HG02588 (cell line): Measurements from ENCODE around the gene ROPN1L.
A peak's percentile ranks its signal among the peaks of the same experiment; 100 is the strongest.
"Not testable (repeated sequence)": the region's sequence is repeated elsewhere in the genome, so short reads cannot be mapped to it uniquely, and the experiment has no call there.

Experiments used
- ATAC-seq: cut with Tn5 transposase; IDR thresholded peaks from one replicate; pipeline ENCODE4 v1.9.1; 2021; ENCODE audit warnings: mild to moderate bottlenecking, moderate library complexity; ENCODE audit not compliant: unreplicated experiment

The ROPN1L gene

DNA sequence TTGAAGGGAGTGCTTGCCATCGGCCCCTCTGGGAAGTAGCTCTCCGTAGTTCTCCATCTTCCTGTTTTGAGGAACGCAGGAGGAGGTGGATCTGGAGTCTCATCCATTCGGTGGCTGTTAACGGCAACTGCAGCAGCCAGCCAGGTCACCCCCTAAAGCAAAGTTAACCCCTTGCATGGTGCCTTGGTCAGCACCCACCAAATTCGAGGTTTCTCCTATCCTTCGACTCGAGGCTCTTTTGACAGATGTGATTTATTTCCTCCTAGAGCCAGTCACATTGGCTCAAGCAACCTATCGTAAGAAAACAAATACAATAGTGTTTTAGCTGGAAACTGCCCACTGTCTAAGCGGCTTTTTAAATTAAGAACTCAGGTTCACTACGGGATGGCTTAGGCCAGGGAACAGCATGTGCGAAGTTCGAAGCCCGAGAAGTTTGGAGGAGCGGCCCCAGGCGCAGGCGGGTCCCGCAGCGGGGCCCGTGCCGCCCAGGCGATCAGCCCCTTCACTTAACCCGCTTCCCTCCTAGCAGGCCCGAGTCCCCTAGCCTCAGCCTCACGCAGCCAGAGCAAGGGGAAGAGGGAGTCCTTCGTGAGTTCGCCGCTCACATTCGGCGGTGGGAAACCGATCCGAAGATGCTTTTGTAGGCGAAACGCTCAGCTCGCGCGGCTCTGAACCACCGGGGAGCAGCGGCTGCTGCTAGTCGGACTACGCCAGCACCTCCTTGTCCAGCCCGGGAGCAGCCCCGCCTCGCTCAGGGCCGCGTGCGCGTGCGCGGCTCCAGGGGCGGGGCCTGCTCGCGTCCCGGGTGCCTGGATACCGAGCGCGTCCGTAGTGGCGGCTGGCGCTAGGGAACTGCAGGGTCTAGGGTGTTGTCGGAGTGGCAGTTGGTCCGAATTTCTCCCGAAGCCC, at the start of gene ROPN1L:
TSS of gene ROPN1L (plus strand) at position 797 of the 909 bp plus-strand sequence. CDS start 289 bp downstream, outside the sequence.
- ATAC-seq: peak; percentile 99

GRCh38 chr5:10392567-10393328, 48.9 kb upstream of the ROPN1L start:
- not testable (repeated sequence) for ATAC-seq

DNA sequence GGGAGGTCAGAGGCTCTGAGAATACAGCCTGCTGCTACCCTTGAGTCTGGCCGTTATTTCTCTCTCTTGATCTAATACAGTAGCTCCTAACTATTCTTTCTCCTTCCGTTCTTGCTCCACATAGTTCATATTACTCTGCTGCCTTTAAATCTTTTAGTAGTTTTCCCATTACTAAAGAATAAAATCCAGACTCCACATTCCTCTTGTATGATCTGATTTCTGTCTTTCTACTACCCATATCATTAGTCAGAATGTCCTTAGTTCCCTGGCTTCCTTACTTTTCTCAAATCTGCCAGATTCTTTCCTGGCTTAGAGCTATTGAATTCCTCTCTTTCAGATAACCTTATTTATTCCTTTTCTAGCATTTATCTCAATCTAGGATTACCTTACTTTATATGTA, 48.2 kb upstream of the ROPN1L start:
- ATAC-seq: no peak

GRCh38 chr5:10396552-10396951, 45.1 kb upstream of the ROPN1L start:
- no peak for ATAC-seq

GRCh38 chr5:10399839-10400238, 41.8 kb upstream of the ROPN1L start:
- ATAC-seq: no peak

GRCh38 chr5:10400411-10400810, 41.3 kb upstream of the ROPN1L start:
- ATAC-seq: no peak

DNA sequence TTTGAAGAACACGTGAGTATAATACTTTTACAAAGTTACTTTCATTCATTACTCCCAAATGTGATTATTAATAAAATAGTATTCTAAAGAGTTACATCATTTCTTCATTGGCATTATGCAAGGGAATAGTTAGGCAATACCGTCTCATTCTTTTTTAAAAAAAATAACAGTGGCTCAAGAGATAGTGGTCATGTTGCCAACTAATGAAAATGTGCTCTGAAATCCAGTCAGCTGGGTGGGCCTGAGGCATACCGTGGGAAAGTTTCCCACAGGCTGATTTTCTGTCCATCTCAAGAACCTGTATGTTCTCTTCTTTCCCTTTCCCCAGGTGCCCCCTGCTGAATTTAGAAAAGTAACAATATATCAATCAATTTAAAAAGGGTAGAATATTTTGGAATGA, 40.8 kb upstream of the ROPN1L start:
- ATAC-seq: no peak

GRCh38 chr5:10401498-10401897, 40.2 kb upstream of the ROPN1L start:
- ATAC-seq: peak; percentile 68

GRCh38 chr5:10403829-10404228, 37.9 kb upstream of the ROPN1L start:
- no peak for ATAC-seq

DNA sequence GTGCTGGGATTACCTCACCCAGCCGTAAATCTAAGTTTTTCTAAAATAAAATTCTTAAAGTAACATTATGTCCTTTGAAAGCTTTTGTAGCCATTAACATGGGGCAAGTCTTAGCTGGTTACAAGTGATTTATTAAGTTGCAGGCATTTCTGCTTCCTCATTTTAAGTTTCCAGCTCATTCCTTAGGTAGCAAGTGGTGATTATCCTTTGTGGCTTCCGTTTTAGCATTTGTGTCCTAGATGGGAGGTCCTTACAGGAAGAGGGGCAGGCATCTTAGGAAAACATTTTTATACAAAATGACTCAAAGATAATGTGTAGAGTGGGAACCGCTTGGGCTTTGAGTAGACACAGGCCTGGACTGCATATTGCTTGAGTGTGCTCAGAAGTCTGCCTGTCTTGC, 35.0 kb upstream of the ROPN1L start:
- no peak for ATAC-seq

GRCh38 chr5:10409504-10409903, 32.2 kb upstream of the ROPN1L start:
- no peak for ATAC-seq

- ATAC-seq: no peak
Measured at GRCh38 chr5:10410662-10411061, 31.0 kb upstream of the ROPN1L start.

DNA sequence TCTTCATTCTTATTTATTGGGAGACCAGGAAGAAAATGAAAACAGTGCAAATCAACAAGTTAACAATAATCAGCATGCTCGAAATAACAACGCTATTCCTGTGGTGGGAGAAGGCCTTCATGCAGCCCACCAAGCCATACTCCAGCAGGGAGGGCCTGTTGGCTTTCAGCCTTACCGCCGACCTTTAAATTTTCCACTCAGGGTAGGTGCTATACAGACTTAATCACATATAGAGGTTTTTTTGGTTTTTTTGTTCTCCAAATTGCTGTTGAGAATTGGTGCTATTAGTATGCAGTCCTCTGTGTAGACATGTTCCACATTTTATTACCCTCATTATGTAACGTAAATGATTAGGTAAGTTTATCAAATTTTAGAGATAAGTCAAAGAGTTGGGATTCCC, 30.3 kb upstream of the ROPN1L start:
- no peak for ATAC-seq

GRCh38 chr5:10416868-10417267, 24.8 kb upstream of the ROPN1L start:
- ATAC-seq: no peak

DNA sequence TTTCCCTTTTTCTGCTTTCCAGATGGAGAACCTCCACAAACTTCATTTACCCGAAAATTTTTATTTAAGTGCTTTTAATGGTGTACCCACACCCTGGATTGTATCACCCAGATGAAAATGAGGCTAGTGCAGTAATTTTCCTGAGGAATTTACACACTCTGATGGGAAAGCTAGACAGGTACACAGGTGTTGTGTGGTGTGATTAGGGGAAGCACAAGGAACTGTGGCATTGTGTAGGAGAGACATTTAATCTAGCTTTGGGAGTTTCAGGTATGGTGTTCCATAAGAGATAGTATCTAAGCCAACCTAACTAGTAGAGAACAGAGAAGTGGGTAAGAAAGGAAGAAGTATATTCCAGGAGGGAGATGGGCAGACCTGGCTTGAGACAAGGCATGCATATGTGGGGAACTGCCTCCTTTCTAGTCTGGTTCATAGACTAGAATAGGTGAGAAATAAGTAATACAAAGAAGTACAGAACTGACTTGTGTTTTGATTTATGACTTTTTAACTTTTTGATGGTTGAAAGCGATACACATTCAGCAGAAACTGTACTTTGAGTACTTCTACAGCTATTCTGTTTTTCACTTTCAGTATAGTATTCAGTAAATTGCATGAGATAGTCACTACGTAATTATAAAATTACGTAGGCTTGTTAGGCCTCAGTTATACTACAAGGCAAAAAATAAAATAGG, 22.9 kb upstream of the ROPN1L start:
- peak; percentile 68 for ATAC-seq

DNA sequence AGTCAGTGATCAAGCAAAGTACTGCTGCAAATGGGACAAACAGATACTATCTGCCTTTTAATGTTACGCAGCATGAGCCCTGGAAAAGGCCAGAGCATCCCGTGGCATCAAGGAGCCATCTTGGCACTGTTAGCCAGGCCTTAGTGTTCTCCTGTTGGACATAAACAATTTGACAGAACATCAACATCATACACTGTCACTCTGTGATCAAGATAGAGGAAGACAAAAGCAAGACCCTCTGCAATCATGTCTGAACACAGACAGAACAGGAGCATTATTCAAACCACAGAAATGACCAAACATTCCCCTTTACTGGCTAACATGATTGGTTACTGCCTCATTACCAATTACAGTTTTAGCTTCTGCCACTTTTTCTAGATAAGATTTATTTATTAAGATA, 21.2 kb upstream of the ROPN1L start:
- ATAC-seq: no peak

DNA sequence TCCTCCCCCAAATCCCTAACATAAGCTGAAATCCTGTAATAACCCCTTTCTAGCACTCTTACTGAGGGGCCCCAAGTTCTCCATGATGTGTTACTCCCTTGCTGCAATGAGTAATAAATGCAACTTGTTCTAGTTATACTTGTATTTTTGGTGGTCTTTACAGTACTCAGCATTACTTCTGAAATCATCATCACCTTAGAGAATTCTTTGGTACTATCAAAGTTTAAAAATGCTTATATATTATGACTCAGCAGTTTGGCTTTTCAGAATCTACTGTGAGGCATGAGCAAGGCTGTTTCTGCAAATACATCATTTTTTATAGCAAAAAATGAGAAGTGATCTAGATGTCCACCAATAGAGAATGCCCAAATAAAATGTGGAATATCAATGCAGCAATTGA, 20.7 kb upstream of the ROPN1L start:
- ATAC-seq: no peak

DNA sequence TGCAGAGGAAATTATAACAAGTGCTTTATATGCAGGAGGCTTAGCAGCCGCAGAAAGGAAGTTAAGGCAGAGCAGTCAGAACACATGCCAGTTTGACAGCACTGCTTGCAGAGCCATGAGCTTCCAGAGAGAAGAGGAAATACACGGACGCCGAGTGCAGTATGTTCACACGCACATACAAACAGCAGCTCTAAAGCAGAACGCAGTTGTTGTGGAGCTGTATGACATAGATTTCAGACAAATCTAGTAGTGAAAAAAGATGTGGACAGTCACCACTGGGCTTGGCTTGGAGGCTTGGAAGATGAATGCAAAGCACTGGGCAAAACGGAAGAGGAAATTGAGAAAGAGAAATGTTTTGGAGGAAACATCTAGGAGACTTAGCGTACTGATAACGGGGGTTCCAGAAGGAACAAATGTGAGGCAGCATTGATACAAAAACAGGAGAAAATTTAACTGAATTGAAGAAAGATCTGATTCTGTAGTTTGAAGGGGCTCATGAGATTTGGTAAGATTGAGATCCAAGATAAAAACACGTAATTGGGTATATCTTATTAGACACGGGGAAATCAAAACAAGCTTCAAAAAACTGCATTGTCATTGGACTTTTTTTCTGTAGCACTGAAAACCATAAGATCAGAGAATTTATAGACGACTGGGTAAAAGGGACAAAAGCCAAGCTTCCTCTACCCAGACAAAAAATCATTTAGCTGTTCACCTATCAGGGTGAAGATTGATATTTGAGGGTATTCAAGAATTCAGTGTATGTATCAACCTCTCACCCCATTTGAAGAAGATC, 19.6 kb upstream of the ROPN1L start:
- no peak for ATAC-seq

GRCh38 chr5:10423022-10423421, 18.7 kb upstream of the ROPN1L start:
- ATAC-seq: no peak

GRCh38 chr5:10424124-10424731, 17.5 kb upstream of the ROPN1L start:
- ATAC-seq: no peak
